NCI-H2081 (cell line): ENCODE data around the gene MYLK.

Source experiments
- DNase-seq, 2 experiments: peaks; one replicate each; lab custom pipeline; 2025; lab: John Stamatoyannopoulos, UW

The MYLK gene

DNA sequence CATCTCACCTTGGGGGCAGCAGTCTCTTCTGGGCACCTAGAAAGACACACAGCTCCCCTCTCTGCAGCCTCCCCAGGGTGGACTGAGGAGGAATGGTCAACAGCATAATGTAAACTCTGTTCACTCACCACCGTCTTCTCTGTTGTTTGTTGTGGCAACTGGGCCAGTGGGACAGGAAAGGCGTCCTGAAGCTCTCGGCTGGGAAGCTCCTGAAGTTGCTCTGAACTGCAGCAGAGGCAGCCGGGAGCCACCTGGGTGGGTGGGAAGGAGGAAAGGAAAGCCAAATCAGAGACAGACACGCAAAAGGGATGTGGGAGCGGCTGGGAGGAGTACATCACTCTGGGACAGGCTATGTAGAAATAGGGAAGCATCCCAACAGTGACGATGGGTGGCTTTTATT is 52.7 kb downstream of the MYLK start:
- no peak for DNase-seq

DNA sequence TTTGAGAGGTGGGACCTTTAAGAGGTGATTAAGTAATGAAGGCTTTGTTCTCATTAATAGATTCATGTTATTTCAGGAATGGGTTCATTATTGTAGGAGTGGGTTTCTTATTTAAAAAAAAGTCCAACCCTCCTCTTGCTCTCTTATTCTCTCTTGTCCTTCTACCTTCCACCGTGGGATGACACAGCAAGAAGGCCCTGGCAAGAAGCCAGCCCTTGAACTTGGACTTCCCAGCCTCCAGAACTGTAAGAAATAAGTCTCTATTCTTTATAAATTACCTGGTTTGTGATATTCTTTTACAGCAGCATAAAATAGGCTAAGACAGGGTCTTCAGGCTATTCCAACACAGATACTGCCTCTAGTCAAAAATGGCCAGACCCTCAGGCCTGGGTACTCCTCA is 62.2 kb downstream of the MYLK start:
- no peak for DNase-seq

DNA sequence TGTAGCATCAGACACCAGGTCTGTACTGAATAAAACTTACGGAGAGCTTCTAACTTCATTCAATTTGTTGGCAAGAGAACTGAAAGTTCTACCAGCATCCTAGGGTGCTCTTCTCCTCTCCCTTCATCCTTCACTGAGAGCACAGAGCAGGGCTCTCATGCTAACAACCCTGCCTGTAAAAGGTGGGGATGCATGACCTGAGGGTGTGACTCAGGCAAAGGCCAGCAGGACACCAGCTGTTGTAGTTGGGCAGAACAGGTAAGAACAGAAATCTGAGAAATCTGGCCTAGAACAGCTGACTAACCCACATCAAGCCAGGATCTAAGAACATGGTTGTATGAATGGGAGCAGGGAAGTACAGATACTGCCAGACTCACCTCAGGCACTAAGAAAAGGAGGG is 64.2 kb downstream of the MYLK start:
- no peak for DNase-seq

DNA sequence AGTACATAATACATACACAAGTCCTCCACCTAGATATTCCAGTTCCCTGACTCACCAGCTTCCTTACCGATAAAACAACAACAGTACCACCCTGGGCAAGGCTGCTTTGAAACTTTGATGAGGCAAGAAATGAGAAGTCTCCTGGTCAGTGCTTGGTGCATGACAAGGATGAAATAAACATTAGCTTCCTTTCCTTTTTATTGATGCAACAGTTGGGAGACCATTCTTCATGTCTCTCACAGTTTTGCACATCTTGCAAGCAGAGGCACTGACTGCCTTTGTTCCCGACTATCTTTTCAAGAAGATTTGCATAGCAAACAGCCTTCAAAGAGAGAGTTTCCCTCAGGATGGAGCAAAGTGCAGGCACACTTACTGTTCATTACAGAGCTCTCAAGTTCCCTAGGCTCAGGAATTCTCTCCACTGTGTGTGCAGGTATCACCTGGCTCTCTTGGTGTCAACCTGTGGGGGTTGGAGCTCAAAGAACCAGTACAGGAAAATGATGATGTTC is 65.2 kb downstream of the MYLK start:
- no peak for DNase-seq

DNA sequence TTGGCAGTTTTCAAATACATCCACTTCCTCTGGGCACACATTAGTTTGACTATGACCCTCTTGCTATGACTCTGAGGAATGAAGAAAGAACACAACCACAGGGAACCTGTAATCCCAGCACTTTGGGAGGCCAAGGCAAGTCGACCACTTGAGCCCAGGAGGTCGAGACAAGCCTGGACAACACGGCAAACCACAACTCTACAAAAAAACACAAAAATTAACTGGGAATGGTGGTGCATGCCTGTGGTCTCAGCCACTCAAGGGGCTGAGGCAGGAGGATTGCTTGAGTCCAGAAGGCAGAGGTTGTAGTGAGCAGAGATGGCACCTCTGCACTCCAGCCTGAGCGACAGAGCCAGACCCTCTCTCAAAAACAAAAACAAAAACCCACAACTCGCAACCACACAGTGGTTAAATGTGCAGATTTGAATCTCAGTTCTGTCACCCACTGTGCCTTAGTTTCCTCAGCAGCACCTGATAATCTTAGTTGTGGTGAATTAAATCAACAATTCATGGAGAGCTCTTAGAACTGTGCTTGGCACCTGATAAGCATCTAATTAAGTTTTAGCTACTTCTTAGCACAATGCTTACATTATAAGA is 65.7 kb downstream of the MYLK start:
- DNase-seq, result no peak

DNA sequence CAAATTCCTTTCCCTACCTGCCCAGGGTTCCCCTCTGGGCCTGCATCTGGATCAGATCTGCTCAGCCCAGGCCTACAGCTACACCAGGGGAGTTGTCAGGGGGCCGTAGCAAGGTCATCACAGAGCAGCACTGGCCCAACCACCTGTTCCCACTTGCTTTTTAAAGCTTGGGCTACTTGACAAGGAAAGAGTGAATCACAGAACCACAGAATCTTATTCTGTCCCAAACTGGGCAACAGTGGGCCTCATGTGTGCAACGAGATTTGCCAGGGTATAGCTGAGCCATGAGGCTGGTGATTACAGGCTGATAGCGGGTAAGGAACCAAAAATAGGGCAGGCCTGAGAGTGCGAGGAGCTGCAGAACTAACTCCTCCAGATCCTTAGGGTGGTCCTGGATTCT is 66.7 kb downstream of the MYLK start:
- no peak for DNase-seq

DNA sequence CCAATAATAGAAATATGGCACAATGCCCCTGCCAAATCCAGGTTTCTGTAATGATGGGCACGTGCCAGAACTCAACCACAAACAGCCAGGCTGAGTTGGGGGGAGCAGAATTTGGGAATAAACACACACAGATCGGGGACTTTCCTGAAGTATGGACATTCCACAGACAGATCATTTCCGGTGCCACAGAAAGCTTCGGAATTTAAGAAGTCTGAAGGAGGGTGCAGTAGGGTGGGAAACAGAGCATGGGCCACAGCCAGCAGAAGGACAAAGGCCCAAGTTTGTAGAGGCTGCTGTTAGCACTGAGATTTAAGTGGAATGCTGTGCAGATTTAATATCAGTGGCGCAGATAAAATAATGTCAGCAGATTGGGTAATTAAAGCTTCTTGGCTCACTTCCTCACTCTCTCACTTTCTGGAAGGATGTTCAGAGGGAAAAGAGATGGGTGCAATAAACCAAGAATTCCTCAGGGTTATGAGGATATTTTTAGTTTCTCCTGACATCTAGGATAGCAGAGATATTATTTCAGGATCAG is 67.4 kb downstream of the MYLK start:
- no peak for DNase-seq

DNA sequence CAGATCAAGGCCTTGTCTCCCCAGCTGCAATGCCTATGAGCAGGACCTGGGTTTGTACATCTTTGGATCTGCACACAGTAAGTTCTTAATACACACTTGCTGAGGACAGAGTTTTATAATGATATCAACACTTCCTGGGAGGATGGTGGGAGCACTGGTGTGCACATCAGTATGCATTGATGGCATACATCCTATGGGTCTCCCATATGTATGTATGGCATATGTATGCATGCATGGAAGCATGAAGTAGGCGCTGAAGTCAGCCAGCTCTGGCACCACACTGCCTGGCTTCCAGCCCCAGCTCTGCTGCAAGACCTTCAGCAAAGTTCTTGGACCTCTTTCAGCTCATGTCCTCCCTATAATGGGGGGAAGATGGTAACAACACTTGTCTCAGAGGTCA is 68.2 kb downstream of the MYLK start:
- no peak for DNase-seq

DNA sequence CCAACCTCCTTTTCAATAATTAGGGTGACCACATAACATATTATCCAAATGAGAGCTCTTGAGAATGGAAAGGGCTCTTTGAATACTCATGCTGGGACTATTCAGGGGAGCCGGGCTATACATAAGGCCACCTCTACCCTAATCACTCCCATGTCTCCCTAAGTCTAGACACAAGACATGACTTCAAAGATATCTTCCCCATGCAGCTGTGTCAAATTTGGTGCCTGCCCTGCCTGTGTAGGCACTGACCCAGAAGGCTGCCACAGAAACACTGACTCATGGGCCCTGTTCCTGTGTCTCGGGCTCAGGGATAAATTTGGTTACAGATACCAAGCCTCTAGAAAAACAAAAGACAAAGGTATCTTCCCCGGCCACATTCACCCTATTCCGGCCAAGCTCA is 70.3 kb downstream of the MYLK start:
- DNase-seq, result no peak

DNA sequence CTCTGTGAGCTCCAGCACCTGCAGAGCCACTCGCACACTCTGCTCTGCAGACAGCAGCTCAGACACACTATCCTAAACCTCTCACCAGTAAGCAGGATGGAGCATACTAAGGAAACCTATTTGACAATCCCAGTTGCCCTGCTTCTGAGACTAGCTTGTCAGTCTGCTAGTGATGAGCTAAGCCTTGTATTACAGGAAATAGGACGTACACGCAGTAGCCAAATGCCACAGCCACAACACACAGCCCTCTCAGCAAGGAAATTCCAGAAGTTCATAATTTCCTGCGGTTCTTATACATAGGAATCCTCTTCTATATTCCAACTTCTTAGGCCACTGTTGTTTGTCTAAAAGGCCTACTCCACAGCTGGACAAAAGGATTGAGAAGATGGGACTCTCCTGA is 74.5 kb downstream of the MYLK start:
- no peak for DNase-seq

DNA sequence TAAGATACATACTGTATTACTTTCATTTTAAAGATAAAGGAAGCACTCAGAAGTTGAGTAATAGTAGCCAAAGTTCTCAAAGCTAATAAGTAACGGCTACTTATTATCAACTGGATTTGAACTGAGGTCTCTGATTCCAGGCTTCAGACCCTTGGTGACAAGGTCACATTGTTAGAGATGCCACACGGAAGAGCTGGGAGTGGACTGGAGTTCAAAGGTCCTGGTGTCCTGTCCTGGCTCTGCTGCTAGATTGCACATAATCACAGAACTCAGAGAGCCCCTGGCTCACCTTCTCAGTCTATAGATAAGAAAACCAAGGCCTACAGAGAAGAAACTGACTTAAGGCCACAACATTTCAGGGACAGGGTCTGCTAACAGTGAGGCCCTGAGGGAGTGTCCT is 75.3 kb downstream of the MYLK start:
- no peak for DNase-seq

DNA sequence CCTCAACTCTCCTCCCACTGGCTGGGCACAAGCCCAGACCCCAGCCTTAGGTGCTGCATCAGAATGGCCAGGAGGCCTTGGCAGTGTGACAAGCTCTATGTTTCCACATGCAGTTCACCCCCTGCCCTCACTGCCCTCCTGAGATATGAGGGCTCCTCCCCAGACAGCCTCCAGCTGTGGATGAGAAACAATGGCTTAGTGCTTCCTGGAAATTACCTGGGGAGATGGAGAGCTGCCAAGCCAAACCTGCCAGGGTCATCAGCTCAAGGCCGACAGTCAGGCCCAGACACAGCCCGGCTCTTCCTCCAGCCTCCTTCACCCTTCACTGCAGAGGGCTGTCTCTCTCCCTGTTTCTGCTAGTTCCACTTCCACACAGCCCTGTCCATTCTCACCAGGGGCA is 76.3 kb downstream of the MYLK start:
- peak in 1 of 2 experiments; percentile 53 for DNase-seq

DNA sequence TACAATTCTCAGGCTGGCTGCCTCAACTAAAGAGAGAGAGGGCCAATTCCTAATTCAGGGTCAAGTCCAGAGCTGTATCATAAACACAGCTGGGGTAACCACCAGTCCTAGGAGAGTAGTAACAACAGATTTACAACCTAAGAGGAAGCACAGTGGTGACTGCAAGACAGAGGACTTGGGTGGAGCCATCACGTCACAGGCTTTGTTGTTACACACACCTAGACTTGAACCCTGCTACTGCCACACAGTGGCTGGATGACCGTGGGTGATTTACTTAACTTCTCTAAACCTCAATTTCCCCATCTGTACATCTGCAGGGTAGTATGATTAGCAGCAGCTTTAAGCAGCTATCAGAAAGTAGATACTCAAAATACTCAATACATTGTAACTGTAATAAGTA is 78.6 kb downstream of the MYLK start:
- DNase-seq, result no peak

DNA sequence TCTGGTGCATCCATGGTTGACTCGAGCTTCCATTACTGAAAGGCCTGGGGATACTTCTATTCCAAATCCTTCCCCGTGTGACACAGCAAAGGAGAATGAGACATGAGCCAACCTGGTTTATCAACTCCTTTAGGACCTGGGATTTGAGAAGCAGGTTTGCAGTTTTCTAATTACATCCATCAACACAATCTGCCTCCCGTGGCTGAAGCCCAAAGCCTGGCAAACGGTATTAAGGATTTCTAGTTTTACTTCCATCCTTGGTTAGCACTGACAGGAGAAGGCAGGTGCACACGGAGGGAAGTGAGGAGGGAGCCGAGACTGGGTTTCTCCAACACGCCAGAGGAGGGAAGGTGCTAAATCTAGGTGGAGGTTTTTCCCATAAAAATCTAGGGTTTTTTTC is 79.0 kb downstream of the MYLK start:
- DNase-seq, result no peak

DNA sequence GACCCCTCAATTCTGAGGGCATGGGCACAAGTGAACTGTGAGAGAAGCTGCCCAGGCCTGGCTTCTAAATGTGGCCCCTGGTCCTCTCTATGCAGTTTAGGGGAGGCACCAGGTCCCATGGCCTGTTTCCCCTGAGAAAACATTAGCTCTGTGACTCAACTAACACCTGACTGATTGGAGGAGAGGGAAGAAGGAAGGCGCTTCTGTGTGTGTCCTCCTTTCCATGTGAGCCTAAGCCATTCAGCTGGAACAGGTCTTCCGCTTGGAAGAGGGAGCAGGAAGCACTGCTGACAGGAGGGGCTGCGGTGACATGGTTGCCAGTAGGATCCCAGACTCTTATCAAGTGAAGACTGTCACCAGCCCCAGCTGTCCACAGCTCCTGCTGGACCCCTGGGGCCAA is 79.5 kb downstream of the MYLK start:
- DNase-seq, result no peak

DNA sequence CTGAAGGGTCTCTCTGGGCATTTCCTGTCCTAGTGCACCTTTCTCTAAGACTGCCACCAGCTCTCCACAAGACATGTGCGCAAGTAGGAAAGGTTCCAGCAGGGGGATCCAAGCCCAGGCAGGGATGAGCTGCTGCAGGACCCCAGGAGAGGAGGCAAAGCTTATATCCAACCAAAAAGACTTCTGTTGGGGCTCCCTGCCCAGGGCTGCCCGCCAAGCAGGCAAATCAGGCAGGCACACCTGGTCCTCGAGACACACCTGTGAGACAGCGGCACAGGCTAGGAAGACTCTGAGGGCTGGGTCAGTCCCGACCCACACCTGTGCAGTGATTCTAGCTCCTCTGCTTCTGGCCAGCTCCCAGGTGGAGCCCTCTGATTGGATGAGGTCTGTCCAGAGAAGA is 80.6 kb downstream of the MYLK start:
- no peak for DNase-seq

DNA sequence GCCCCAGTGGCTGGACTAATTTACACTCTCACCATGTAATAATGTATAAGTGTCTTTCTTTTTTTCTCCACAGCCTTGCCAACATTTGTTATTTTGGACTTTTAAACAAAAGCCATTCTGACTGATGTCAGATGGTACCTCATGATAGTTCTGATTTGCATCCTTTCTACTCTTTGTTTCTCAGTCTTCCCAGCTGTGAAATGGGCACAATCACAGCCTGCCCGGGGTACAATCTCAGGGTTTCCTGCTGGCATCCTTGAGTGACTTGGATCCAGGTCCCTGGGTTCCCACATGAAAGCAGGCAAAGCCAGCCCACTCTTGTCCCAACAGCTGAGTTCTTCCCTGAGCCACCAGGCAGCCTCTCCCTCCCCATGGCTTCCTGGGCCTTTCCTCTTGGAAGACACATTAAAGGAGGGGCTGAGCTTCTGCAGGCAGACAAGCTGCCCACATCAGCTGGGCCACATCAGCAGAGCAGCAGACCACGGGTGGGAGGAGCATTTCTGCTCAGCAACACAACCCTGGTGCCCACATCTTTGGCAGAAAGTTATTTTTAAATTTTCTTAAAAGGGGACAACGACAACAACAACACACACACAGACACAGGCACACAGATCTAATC is 82.0 kb downstream of the MYLK start:
- DNase-seq, result no peak

DNA sequence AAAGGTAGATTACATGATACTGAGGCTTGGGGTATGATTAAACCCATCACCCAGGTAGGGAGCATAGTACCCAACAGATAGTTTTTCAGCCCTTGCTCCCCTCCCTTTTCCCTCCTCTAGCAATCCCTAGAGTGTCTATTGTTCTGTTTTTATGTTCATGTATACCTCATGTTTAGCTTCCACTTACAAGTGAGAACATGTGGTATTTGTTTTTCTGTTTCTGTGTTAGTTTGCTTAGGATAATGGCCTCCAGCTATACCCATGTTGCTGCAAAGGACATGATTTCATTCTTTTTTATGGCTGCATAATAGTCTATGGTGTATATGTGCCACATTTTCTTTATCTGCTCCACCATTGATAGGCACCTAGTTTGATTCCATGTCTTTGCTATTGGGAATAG is 82.7 kb downstream of the MYLK start:
- no peak for DNase-seq

DNA sequence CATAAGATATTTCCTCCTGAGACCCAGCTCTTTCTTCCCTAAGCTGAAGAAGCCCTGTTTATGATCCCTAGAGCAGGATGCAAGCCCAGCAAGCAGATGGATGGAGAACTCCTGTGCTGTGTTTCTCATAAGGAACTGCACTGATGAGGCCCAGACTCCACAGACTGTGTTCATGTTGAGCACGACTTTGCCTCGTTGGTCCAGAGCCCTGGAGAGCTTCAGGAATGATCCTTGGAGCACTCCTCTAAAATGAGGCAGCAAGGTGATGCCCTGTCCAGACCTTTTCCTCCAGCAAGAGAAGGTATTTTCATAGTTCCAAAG is 83.8 kb downstream of the MYLK start:
- DNase-seq, result no peak

DNA sequence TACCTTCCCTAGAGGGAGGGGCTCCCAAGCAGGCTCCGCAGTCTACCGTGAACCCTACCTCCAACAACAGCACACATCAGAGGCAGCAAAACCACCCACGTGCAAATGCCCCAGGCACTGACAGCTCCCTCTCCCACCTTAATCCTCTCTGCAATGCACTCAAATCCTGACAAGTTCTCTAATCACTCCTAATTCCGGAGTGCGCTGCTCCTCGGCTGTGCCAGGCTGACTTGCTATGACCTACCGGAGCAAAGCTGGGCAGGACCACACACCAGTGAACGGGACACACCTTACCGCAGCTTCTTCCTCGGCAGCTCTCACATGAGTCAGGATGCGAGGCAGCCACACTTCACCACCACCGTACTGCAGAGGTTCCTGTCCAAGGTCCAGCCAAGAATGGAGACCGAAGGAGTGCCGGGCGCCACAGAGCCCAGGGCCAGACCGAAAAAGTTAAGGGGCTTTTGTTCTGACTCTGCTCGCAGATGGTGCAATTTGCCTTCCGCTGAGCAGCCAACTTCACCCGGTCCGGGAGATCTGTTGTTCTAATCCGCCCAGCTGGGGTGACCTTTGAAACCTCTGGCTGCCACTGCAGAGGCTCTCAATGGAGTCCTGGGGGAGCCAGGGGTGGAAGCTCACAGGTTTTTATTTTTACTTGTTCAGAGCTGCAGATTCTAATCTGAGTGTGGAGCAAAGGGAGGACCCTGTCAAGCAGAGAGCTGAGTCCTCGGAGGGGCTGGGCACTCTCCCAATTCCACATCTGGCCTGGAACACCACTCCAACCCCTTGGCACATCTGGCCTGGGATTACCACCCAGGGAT is 84.4 kb downstream of the MYLK start:
- DNase-seq, result no peak

DNA sequence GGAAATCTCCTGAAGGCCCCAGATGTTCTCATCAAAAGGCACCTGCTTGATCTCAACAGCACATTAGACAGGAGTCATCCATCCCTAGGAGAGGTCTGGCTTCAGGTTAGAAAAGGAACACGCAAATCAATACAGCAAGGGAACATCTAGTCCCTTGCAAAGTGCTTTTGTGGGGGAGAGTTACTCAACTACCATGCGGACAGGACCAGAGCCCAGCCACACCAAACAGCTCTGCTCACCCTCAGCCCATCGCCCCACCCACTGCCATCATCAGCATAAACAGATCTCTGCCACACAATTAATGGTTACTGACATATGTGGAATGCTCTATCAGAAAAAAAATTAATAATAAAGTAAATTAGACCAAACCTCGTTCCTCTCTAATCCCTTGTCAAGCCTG is 85.6 kb downstream of the MYLK start:
- no peak for DNase-seq

DNA sequence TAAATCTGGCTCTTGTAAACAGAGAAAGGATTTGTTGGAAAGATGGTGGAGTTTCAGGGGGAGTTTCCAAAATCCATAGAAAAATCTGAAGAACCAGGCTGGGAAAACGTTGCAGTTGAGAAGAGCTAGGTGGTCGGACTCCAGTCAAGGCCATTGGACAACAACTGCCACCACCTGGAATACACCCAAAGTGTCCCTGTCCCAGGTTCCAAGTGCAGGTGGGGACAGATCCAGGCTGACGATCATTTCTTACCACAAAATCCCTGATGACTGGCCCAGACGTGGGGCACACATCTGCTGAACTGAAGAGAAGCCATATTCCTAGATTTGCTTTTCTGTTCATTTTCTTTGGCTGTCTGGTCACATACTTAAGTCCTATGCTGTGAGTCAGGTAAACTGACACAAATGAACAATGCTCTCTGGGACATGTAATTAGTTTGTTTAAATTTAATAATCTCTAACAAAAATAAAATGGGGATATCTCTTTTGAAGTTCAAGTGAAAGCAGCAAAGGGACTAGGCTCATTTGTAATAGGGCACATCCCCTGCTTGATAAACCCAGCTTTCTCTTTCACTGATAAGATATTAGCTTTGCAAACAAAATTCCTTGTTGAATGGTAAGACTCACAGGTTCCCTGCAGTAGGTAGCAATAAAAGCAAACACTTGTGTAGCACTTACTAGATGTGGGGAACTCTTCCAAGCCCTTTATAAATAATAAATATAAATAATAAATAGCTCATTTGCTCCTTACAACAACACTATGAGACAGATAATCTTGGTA is 88.5 kb downstream of the MYLK start:
- DNase-seq, result no peak

DNA sequence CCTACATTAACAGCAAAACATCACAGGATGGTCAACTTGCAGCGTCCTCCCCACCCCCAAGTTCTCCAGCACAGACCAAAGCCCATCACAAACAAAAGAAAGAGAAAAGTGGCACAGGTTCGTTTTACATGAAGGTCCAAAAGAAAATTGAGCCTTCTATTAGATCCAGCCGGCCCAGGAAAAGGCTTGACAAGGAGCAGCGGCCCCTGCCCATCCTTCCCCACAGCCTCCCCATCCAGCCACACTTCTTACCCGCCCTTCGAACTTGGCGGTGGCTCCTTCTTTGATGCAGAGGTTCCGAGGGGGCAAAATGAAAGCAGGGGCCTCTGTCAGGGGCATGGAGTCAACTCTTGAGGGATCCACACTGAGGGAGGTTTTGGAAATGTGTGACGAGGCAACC is 90.7 kb downstream of the MYLK start:
- no peak for DNase-seq
